ENCODE results near the gene TCEAL1. TPM values are rescaled to one million over a fixed set of nuclear protein-coding genes. Genes with fewer than 3 reads are reported as not detected.
A peak's percentile ranks its signal among the peaks of the same experiment; 100 is the strongest.
"Not testable (repeated sequence)": the region's sequence is repeated elsewhere in the genome, so short reads cannot be mapped to it uniquely, and the experiment has no call there.

Gene TCEAL1
- total RNA-seq = 25.5 TPM
- long read RNA-seq, partial matches to known transcripts = 1 of 26 reads
- long read RNA-seq, other reads (novel, unspliced or antisense) = 16 of 26 reads

DNA sequence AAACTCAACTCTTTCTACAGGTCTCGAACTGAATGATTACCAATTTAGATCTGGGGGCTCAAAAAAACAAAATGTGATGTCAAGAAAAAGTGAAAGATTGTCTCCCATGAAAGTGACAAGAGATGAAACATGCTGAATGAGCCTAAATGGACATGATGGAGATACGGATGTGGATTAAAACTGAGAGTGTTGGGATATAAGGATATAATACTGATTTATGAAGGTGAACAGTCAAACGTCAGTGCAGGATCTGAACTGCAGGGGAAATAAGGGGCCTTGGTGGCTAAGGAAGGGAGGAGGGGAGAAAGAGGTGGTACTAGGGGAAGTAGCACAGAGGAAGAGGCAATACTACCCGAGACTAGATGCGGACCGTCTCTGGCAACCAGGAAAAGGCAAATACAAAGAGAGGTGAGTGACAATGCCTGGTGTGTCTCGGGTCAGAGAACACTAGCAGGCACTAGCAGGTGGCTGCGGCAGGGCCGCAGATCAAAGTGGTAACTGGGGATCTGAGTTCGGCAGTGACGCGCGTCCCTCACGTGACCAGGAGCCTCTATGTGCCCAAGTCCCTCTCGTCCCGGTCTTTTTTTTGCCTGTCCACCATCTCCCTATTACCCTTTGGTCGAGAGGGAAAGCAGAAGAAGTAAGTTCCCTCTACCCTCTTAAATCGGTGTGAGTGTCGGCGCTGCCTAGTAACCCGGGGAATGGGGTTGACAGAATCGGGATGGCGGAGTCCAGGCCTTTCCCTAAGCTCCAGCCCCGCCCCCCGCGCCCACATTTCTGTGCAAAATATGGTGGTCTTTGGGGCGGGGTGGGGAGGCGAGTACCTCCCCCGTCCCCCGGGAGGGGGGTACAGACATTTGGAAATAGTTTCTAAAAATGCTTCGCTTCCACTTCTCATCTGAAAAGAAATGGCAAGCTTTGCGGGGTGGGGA lies at the start of gene TCEAL1:
Gene TCEAL1 (plus strand): TSS at position 590 of the 932 bp plus-strand sequence. CDS start 942 bp downstream, outside the sequence.
- no peaks in the 10 kb centered on the region for H3K36me3 ChIP-seq
- TF ChIP-seq, protein P1, sequence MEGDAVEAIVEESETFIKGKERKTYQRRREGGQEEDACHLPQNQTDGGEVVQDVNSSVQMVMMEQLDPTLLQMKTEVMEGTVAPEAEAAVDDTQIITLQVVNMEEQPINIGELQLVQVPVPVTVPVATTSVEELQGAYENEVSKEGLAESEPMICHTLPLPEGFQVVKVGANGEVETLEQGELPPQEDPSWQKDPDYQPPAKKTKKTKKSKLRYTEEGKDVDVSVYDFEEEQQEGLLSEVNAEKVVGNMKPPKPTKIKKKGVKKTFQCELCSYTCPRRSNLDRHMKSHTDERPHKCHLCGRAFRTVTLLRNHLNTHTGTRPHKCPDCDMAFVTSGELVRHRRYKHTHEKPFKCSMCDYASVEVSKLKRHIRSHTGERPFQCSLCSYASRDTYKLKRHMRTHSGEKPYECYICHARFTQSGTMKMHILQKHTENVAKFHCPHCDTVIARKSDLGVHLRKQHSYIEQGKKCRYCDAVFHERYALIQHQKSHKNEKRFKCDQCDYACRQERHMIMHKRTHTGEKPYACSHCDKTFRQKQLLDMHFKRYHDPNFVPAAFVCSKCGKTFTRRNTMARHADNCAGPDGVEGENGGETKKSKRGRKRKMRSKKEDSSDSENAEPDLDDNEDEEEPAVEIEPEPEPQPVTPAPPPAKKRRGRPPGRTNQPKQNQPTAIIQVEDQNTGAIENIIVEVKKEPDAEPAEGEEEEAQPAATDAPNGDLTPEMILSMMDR (IDR thresholded peaks at IDR 0.05) = no peak
- intact Hi-C loops (cut with DNase I) = no loop called here
- DNase-seq (peak; percentile 74), ATAC-seq (peak; percentile 77 to 81)
- H3K4me1 ChIP-seq = peaks cover 5% of the 10 kb centered on the region
- no peaks in the 10 kb centered on the region for H3K9me3 ChIP-seq
- peak within 1 kb of the TSS; percentile 86 for H3K27ac ChIP-seq
- H3K4me3 ChIP-seq = peak within 1 kb of the TSS; percentile 67
- H3K27me3 ChIP-seq (ENCODE audit: low read depth) = no peaks in the 10 kb centered on the region

DNA sequence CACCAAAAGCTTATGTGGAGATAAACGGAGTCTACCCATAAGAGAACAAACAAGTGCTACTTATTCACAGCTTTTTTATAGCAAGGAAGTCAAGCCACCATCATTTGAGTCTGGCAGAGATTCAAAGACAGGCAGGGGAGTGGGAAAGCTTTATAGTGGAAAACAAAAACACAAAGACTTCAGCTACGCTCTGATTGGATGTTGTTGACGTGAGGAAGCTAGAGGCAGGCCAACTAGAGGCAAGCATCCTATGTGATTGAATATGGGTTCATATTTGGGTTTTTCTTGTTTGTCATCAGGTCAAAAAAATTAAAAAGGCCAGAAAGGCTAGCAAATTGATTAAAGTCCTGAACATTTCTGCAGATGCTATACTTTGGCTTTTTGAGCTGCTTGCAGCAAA lies 44.2 kb upstream of the TCEAL1 start:
- Histone ChIP-seq H3K36me3 (no peaks in the 10 kb centered on the region), H3K4me1 (no peaks in the 10 kb centered on the region), H3K4me3 (peak overlapping the region; percentile 62), H3K27me3 (ENCODE audit: low read depth) (no peaks in the 10 kb centered on the region), H3K9me3 (no peaks in the 10 kb centered on the region), H3K27ac (no peak overlapping the region)
- TF ChIP-seq, protein P1 (IDR thresholded peaks at IDR 0.05) = no peak
- intact Hi-C loops (cut with DNase I) = no loop called here
- ATAC-seq (no peak), DNase-seq (no peak)

- H3K27ac ChIP-seq = peak within 1 kb of the TSS; percentile 77
- no peaks in the 10 kb centered on the region for H3K27me3 ChIP-seq (ENCODE audit: low read depth)
- TF ChIP-seq, protein P1 (IDR thresholded peaks at IDR 0.05) = no peak
- peak; percentile 74 for DNase-seq
- peak within 1 kb of the TSS; percentile 62 for H3K4me3 ChIP-seq
- no peaks in the 10 kb centered on the region for H3K4me1 ChIP-seq
- peak; percentile 91 to 96 for ATAC-seq
- no peaks in the 10 kb centered on the region for H3K36me3 ChIP-seq
- intact Hi-C loops (cut with DNase I) = no loop called here
- H3K9me3 ChIP-seq = no peaks in the 10 kb centered on the region
Measured at GRCh38 chrX:103585411-103586313, 43.1 kb upstream of the TCEAL1 start, which contains the start of gene TCEAL4. Gene TCEAL4 (plus strand): TSS chrX:103585515. CDS start chrX:103586676, 1,161 bp downstream.

DNA sequence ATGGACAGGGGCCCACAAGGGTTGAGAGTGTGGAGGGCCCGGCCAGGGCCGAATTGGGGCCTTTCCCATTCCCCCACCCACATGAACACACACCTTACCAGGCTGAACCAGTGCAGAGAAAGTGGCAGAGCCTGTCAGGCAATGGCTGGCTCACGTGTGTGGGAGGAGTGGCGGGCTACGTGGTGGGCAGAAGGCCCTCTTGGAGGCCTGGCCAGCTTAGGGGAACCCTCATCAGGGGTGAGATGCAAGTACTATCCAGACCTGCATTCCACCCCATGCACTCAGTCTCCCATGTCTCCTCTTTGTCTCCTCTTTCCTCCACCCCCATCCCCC lies 42.5 kb upstream of the TCEAL1 start:
- peak; percentile 40 for DNase-seq
- TF ChIP-seq, protein P1 (IDR thresholded peaks at IDR 0.05) = no peak
- H3K27me3 ChIP-seq (ENCODE audit: low read depth) = no peaks in the 10 kb centered on the region

DNA sequence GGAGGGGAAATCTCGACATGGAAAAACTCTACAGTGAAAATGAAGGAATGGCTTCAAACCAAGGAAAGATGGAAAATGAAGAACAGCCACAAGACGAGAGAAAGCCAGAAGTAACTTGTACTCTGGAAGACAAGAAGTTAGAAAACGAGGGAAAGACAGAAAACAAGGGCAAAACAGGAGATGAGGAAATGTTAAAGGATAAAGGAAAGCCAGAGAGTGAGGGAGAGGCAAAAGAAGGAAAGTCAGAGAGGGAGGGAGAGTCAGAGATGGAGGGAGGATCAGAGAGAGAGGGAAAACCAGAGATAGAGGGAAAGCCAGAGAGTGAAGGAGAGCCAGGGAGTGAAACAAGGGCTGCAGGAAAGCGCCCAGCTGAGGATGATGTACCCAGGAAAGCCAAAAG lies 42.1 kb upstream of the TCEAL1 start:
- intact Hi-C loops (cut with DNase I) = no loop called here
- peak overlapping the region; percentile 62 for H3K4me3 ChIP-seq
- H3K27ac ChIP-seq = no peak overlapping the region

More for the DNA sequence above, 42.5 kb upstream of the TCEAL1 start:
- no peaks in the 10 kb centered on the region for H3K9me3 ChIP-seq
- intact Hi-C loops (cut with DNase I) = no loop called here
- peak; percentile 67 to 70 for ATAC-seq
- peak overlapping the region; percentile 77 for H3K27ac ChIP-seq
- no peaks in the 10 kb centered on the region for H3K36me3 ChIP-seq
- no peaks in the 10 kb centered on the region for H3K4me1 ChIP-seq
- peak overlapping the region; percentile 62 for H3K4me3 ChIP-seq

DNA sequence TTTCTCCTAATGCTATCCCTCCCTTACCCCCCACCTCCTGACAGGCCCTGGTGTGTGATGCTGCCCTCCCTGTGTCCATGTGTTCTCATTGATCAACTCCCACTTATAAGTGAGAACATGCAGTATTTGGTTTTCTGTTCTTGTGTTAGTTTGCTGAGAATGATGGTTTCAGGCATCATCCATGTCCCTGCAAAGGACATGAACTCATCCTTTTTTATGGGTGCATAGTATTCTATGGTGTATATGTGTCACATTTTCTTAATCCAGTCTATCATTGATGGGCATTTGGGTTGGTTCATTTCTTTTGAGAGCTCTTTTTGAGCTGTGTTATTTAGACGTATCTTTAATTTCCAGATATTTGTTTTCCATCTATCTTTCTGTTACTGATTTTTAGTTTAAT lies 36.5 kb upstream of the TCEAL1 start:
- H3K27ac ChIP-seq; DNase-seq; H3K36me3 ChIP-seq; intact Hi-C loops (cut with DNase I); H3K9me3 ChIP-seq; H3K4me1 ChIP-seq; H3K27me3 ChIP-seq (ENCODE audit: low read depth); ATAC-seq; H3K4me3 ChIP-seq: not testable (repeated sequence)

More for the DNA sequence above, 42.1 kb upstream of the TCEAL1 start:
- ATAC-seq (no peak), DNase-seq (no peak)
- Histone ChIP-seq H3K27me3 (ENCODE audit: low read depth) (no peaks in the 10 kb centered on the region), H3K36me3 (no peaks in the 10 kb centered on the region), H3K4me1 (no peaks in the 10 kb centered on the region), H3K9me3 (no peaks in the 10 kb centered on the region)
- TF ChIP-seq, protein P1 (IDR thresholded peaks at IDR 0.05) = no peak

GRCh38 chrX:103595202-103595601 lies 33.6 kb upstream of the TCEAL1 start:
- intact Hi-C loops (cut with DNase I); DNase-seq; H3K36me3 ChIP-seq: not testable (repeated sequence)

More at GRCh38 chrX:103595202-103595601, 33.6 kb upstream of the TCEAL1 start:
- H3K4me3 ChIP-seq; H3K9me3 ChIP-seq; H3K4me1 ChIP-seq; H3K27me3 ChIP-seq (ENCODE audit: low read depth); ATAC-seq; H3K27ac ChIP-seq: not testable (repeated sequence)

Measured in lower lobe of right lung (tissue), 2 donors.